SK-N-SH treated with all-trans-retinoic acid at 6 μM for 48 hours (cell line): ENCODE data around the gene KCNT2.

Source experiments
- ARNTL ChIP-seq: fragments of 450-650 bp; formaldehyde crosslinking; IDR thresholded peaks from 2 replicates; pipeline ENCODE4 v1.5.0; 2020; ENCODE audit warnings: low read depth, mild to moderate bottlenecking, moderate library complexity, borderline replicate concordance
- CREB5 ChIP-seq: fragments of 250-450 bp; sonication (Bioruptor Pico); IDR thresholded peaks from 2 replicates; pipeline ENCODE4 v1.5.1; 2020; ENCODE audit warnings: low read depth, mild to moderate bottlenecking, moderate library complexity
- ESRRG ChIP-seq: fragments of 250-450 bp; sonication (Bioruptor Pico); IDR thresholded peaks from 2 replicates; pipeline ENCODE4 v1.6.1; 2021; ENCODE audit warnings: mild to moderate bottlenecking
- ISL1 ChIP-seq: fragments of 250-450 bp; sonication (Bioruptor Pico); IDR thresholded peaks from 2 replicates; pipeline ENCODE4 v2.1.2; 2022; ENCODE audit warnings: mild to moderate bottlenecking, moderate library complexity
- SNAI2 ChIP-seq: fragments of 250-450 bp; sonication (Bioruptor Pico); IDR thresholded peaks from 2 replicates; pipeline ENCODE4 v1.5.0; 2020; ENCODE audit warnings: mild to moderate bottlenecking, moderate library complexity
- TSHZ2 ChIP-seq: fragments of 250-450 bp; sonication (Bioruptor Pico); IDR thresholded peaks from 2 replicates; pipeline ENCODE4 v1.5.0; 2020; ENCODE audit warnings: mild to moderate bottlenecking, moderate library complexity
- ZFP3 ChIP-seq: fragments of 250-450 bp; sonication (Bioruptor Pico); IDR thresholded peaks from 2 replicates; pipeline ENCODE4 v1.5.0; 2020; ENCODE audit warnings: mild to moderate bottlenecking, moderate library complexity
- ZFP30 ChIP-seq: fragments of 450-650 bp; formaldehyde crosslinking; IDR thresholded peaks from 2 replicates; pipeline ENCODE4 v1.5.0; 2022; ENCODE audit warnings: mild to moderate bottlenecking, moderate library complexity

- TF ChIP-seq ARNTL (CRISPR knock-in tag), result no peak
- no peak for TF ChIP-seq ISL1
- no peak for TF ChIP-seq ESRRG
- TF ChIP-seq ZFP30 (CRISPR knock-in tag), result no peak
- no peak for TF ChIP-seq CREB5 (CRISPR knock-in tag)
- TF ChIP-seq SNAI2 (CRISPR knock-in tag), result no peak
- TF ChIP-seq ZFP3 (CRISPR knock-in tag), result no peak
- no peak for TF ChIP-seq TSHZ2 (CRISPR knock-in tag)
These were observed 43.5 kb upstream of the KCNT2 start, which contains the start of gene CFH for GRCh38 chr1:196651637-196652215.
